Stimulated activated naive CD8-positive, alpha-beta T cell treated with anti-CD3 and anti-CD28 coated beads, Interleukin-15, Interleukin-2, amounts not matched to agents 100 ng/mL and 50 ng/mL, for 24 hours (primary cell): ENCODE measurements around the gene NDUFB7.
A peak's percentile ranks its signal among the peaks of the same experiment; 100 is the strongest.
"Not testable (repeated sequence)": the region's sequence is repeated elsewhere in the genome, so short reads cannot be mapped to it uniquely, and the experiment has no call there.

Source experiments
- H3K27ac Mint-ChIP-seq: one replicate; pipeline ENCODE4 v1.8.0; 2021; ENCODE audit warnings: mild to moderate bottlenecking, mixed read lengths
- H3K27me3 Mint-ChIP-seq: one replicate; pipeline ENCODE4 v1.8.0; 2021; ENCODE audit warnings: mixed read lengths
- H3K36me3 Mint-ChIP-seq: one replicate; pipeline ENCODE4 v1.8.0; 2021; ENCODE audit warnings: low read depth, mixed read lengths
- H3K4me1 Mint-ChIP-seq: one replicate; pipeline ENCODE4 v1.8.0; 2021; ENCODE audit warnings: low read depth, mixed read lengths
- H3K4me3 Mint-ChIP-seq: one replicate; pipeline ENCODE4 v1.8.0; 2021; ENCODE audit warnings: mild to moderate bottlenecking, mixed read lengths
- H3K9me3 Mint-ChIP-seq: one replicate; pipeline ENCODE4 v1.8.0; 2021; ENCODE audit warnings: mixed read lengths

The NDUFB7 gene

DNA sequence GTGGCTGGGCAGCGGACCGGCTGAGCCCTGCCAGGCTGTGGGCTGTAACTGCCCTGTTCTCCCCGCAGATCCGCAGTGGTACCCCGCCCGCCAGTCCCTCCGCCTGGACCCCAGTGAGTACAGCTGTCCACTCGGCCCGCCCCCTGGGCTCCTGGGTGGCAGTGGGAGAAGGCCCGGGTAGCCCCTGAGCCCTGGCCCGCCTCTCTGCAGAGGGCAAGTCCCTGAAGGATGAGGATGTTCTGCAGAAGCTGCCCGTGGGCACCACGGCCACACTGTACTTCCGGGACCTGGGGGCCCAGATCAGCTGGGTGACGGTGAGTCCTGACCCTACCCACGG is 8.3 kb downstream of the NDUFB7 start:
- H3K36me3 Mint-ChIP-seq, result peaks cover 4% of the 10 kb centered on the region
- no peak overlapping the region for H3K27ac Mint-ChIP-seq
- H3K9me3 Mint-ChIP-seq, result no peaks in the 10 kb centered on the region
- H3K27me3 Mint-ChIP-seq, result no peaks in the 10 kb centered on the region
- H3K4me1 Mint-ChIP-seq, result peaks cover 29% of the 10 kb centered on the region
- H3K4me3 Mint-ChIP-seq, result no peak overlapping the region

DNA sequence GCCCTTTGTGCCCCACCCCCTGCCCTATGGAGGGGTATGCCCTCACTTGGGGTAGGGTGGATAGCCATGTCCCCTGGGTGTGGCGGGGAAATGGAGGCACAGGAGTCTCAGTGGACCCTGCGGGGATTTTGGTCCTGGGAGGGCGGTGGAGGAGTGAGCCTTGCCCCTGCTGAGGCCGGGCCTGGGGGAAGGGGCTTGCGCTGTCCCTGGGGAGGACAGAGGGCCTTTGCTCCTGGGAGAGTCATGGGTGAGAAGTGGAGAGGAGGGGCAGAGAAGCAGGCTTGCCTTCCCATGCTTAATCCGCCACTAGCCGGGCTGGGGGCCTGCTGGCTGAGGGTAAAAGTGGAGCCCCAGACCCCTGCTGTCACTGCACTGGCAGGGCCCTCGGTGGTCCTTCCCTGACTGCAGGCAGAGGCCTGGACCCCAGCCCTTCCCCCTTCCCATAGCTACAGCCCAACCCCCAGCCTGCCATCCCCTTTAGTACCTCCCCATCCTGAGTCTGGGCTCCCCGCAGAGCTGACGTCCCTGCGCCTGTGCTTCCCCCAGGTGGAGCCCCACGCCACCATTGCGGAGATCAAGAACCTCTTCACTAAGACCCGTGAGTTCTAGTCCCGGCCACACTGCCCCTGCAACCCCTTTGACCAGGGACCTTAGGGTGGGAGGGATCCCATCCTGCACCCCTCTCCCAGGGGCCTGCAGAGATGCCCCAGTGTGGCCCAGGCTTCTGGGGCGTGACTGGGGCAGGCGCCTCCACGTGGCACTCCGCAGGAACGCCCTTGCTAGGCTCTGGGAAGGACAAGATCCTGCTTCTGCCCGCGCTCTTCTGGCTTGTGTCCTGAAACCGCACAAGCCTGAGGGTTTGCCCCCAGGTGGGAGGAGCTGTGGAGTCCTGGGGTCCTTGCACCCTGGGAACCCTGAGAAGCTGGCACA is 8.9 kb downstream of the NDUFB7 start:
- no peak overlapping the region for H3K4me3 Mint-ChIP-seq
- H3K27ac Mint-ChIP-seq, result no peak overlapping the region
- peaks cover 26% of the 10 kb centered on the region for H3K4me1 Mint-ChIP-seq
- no peaks in the 10 kb centered on the region for H3K27me3 Mint-ChIP-seq
- H3K36me3 Mint-ChIP-seq, result peaks cover 4% of the 10 kb centered on the region
- no peaks in the 10 kb centered on the region for H3K9me3 Mint-ChIP-seq

DNA sequence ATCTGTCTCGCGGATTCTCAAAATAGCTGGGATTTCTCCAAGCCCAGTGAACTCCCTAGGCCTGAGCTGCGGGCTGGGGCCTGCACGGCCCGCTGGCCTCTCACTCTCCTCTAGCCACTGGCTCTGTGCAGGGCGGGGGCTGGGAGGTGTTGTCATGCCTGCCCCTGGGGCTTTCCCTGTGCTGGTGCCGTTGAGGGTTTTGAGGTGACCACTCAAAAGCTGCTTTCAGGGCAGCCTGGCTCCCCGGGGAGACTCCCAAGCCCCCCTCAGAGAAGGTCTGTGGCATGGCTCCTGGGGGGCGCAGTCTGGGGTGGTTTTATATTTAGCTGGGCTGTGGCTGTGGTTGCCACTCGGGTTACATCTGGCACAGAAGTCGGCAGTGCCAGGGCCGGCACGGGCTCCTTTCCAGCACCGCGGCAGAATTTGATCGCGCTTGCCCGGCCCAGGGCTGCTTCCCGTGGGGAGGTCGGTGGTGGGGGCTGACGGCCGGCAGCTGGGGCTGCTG is 10.0 kb downstream of the NDUFB7 start:
- H3K27ac Mint-ChIP-seq, result peak overlapping the region; percentile 67
- no peak overlapping the region for H3K4me3 Mint-ChIP-seq
- peaks cover 4% of the 10 kb centered on the region for H3K36me3 Mint-ChIP-seq
- H3K9me3 Mint-ChIP-seq, result no peaks in the 10 kb centered on the region
- no peaks in the 10 kb centered on the region for H3K27me3 Mint-ChIP-seq
- peaks cover 21% of the 10 kb centered on the region for H3K4me1 Mint-ChIP-seq

DNA sequence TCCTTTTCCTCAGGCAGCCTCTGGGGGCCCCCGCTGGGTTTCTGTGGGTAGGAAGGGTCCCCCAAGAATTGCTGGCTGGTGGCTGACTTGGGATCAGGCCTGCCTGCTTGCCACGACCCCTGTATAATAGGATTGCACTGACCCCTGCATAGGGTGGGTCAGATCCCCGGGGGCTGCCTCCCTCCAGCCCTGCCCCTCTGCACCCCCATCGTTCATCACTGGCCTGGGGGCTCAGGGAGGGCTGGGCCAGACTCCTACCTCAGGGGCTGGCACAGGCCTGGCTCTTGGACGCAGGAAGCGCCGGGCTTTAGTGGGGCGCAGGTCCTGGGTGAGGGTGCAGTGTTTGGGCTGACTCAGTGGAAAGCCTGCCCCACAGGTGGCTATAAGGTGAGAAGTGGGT is 10.6 kb downstream of the NDUFB7 start:
- Mint-ChIP-seq H3K27ac (no peak overlapping the region), H3K36me3 (peaks cover 4% of the 10 kb centered on the region), H3K4me3 (no peak overlapping the region), H3K9me3 (no peaks in the 10 kb centered on the region), H3K27me3 (no peaks in the 10 kb centered on the region), H3K4me1 (peaks cover 27% of the 10 kb centered on the region)

DNA sequence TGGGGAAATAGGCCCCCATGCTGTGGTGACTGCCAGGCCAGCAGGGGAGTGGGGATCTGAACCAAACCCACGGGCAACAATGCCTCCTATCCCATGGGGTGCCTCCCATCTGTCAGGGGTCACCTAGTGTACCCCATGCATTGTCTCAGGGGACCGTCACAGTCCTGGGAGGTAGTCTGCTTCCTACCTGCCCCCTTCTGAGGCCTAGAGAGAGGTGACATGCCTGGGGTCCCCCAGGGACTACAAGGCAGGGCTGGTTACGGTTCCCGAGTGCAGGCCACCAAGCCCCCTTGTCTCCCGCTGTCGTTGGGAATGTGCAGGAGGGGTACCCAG is 11.1 kb downstream of the NDUFB7 start:
- Mint-ChIP-seq H3K36me3 (peaks cover 7% of the 10 kb centered on the region), H3K27ac (no peak overlapping the region), H3K9me3 (no peaks in the 10 kb centered on the region), H3K4me3 (no peak overlapping the region), H3K4me1 (peaks cover 32% of the 10 kb centered on the region), H3K27me3 (no peaks in the 10 kb centered on the region)

DNA sequence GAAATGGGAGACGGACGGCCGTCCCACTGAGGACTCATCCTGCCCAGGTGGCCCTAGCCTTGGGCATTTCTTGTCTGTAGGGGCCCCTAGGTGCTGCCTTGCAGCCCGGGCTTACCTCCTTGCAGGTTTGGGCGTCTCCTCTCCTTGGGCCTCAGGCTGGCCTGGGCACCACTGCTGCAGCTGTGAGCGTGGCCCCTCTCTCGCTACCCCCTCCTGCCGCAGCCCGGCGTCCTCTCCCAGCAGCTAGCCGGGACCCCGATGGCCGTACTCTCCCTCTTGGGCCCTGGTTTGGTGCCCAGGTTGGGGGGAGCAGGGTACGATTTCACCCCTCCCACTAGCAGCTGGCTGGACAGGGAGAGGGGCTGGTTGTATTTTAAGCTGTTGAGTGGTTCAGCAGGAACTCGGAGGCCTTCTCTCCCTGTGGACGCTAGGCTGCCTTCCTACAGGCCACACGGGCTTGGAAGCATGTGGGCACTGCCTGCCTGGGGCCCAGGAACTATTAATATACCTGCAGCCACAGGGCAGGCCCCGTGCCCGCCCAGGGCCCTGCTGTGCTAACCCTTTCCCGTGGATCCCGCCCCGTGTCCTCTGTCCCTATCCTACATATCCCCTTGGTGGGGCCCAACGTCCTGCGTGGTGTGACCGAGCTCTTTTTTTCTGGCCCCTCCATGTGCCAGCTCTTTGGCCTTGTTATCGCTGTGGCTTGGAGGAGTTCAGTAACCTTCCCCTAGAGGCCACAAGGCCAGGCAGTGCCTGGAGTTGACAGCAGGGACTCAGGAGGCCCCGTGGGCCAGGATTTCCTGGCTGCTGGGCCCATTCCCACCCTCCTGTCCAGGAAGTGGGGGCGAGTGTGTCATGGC is 11.7 kb downstream of the NDUFB7 start:
- no peak overlapping the region for H3K27ac Mint-ChIP-seq
- H3K36me3 Mint-ChIP-seq, result peaks cover 9% of the 10 kb centered on the region
- no peak overlapping the region for H3K4me3 Mint-ChIP-seq
- H3K9me3 Mint-ChIP-seq, result no peaks in the 10 kb centered on the region
- H3K27me3 Mint-ChIP-seq, result no peaks in the 10 kb centered on the region
- H3K4me1 Mint-ChIP-seq, result peaks cover 33% of the 10 kb centered on the region

DNA sequence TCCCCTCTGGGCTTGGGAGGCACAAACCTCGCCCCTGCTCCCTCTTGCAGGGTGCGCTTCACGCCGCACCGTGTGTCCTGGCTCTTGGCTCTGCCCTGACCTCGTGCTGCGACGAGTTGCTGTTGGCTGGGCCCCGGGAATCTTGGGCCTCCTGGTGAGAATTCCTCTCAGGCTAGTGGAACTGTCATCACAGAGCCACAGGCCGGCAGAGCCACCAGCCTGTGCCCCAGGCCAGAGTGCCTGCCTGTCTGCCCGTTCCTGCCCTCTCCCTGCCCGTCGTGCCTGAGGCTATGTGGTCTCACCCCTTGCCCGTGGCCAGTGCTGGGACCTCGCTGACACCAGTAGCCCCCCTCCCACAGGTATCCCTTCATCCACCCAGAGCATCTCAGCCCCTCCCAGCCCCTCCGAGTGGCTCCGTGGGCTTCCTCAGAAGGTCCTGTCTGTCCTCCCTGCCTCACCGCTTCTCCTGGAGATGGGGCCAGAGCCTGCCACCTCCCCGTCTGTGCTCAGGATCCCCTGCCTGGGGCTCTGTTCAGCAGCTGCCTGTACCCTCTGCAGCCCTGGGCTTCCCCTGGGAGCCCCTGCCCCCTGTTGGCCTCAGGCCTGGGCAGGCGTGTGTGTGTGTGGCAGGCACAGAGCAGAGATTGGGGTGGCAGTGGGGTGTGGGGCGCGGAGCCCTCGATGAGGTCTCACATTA is 13.3 kb downstream of the NDUFB7 start:
- Mint-ChIP-seq H3K27ac (no peak overlapping the region), H3K27me3 (no peaks in the 10 kb centered on the region), H3K4me3 (no peak overlapping the region), H3K9me3 (no peaks in the 10 kb centered on the region), H3K36me3 (peaks cover 5% of the 10 kb centered on the region), H3K4me1 (peaks cover 35% of the 10 kb centered on the region)

DNA sequence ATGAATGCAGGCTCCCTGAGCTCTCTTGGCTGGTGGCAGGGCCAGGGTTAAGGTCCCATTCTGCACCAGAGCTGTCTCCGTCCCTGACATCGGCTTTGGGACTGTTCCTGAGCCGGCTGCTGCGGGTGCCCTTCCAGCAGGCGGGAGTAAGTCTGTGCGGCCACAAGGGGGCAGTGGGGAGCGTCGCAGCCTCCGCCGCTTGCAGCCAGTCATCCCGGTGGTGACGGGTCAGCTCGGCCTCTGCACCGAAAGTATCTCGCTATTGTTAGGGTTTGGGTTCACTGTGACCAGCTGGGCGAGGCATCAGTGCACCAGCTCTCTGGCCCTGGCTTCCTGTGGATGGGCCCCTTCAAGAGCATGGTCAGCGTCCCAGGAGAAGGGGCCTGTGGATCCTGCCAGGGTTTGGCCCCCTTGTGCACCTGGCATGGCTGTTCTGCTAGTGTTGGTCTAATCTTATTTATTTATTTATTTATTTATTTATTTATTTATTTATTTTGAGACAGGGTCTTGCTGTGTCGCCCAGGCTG is 15.1 kb downstream of the NDUFB7 start:
- H3K27me3 Mint-ChIP-seq, result no peaks in the 10 kb centered on the region
- peaks cover 43% of the 10 kb centered on the region for H3K4me1 Mint-ChIP-seq
- H3K4me3 Mint-ChIP-seq, result no peak overlapping the region
- H3K9me3 Mint-ChIP-seq, result no peaks in the 10 kb centered on the region
- H3K27ac Mint-ChIP-seq, result no peak overlapping the region
- peaks cover 5% of the 10 kb centered on the region for H3K36me3 Mint-ChIP-seq

DNA sequence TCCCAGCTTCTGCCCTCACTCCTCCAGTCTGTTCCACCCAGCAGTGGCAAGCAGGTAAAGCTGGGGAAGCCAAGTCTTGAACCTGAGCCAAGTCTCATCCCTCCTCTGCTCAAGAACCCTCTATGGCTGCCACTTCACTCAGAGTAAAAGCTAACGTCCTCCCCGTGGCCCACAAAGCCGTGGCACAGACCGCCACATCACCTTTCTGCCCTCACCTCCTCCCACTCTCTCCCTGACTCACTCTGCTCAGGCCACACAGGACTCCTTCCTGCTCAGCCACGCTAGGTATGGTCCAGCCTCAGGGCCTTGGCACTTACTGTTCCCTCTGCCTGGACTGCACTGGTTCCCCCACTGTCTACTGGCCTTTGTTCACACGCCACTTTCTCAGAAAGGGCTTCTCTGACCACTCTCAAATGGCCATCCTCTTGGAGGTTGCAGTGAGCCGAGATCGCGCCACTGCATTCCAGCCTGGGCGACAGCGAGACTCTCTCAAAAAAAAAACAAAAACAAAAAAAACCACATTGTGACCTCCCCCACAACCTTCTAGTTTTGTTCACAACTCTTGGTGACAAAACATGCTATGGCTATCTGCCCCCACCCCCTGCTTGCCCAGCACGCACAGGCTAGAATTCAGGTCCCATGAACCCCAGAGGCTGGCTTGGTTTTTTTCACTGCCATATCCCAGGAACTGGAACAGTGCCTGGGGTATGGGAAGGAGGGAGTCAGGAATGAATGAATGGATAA is 15.8 kb downstream of the NDUFB7 start:
- Mint-ChIP-seq H3K27ac (no peak overlapping the region), H3K27me3 (no peaks in the 10 kb centered on the region), H3K9me3 (no peaks in the 10 kb centered on the region), H3K4me1 (peaks cover 46% of the 10 kb centered on the region), H3K36me3 (peaks cover 5% of the 10 kb centered on the region), H3K4me3 (peak overlapping the region; percentile 13)

DNA sequence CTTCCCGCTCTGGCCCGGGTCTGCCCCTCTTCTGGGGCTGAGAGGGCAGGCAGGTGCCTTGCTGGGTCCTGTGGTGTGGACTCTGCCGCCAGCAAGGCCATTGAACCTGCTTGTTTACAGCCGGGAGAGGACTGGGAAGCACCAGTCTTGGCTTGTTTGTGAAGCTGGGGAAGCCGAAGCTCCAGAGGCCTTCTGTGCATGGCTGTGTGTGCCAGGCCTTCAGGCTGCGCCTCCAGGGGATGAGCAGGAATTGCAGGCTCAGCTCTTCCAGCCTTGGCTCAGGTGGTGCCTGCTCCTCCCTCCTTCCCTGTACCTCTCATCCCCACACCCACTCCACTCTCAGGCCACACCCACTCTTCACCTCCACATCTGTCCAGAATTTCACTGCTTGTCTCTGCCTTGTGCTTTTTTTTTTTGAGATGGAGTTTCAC is 17.5 kb downstream of the NDUFB7 start:
- H3K4me3 Mint-ChIP-seq, result no peak overlapping the region

DNA sequence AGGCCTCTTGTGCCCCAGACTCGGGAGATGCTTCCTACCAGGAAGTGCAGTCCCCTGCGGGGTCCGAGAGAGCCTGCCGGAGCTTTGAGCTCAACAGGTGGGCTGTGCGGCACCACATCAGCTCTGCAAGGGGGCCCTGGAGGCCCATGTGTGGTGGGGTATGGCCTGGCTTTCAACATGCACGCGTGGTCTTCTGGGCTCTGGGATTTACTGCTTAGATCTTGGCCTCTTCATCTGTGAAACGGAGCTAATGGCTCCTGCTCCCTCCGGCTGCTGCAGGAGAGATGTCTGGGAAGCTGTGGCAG is 18.0 kb downstream of the NDUFB7 start:
- Mint-ChIP-seq H3K27me3 (no peaks in the 10 kb centered on the region), H3K27ac (no peak overlapping the region), H3K4me1 (peaks cover 54% of the 10 kb centered on the region), H3K9me3 (no peaks in the 10 kb centered on the region), H3K4me3 (no peak overlapping the region), H3K36me3 (peaks cover 9% of the 10 kb centered on the region)

More for the DNA sequence above, 17.5 kb downstream of the NDUFB7 start:
- no peaks in the 10 kb centered on the region for H3K27me3 Mint-ChIP-seq
- H3K9me3 Mint-ChIP-seq, result no peaks in the 10 kb centered on the region
- H3K36me3 Mint-ChIP-seq, result peaks cover 9% of the 10 kb centered on the region
- peaks cover 54% of the 10 kb centered on the region for H3K4me1 Mint-ChIP-seq
- H3K27ac Mint-ChIP-seq, result peak overlapping the region; percentile 40

DNA sequence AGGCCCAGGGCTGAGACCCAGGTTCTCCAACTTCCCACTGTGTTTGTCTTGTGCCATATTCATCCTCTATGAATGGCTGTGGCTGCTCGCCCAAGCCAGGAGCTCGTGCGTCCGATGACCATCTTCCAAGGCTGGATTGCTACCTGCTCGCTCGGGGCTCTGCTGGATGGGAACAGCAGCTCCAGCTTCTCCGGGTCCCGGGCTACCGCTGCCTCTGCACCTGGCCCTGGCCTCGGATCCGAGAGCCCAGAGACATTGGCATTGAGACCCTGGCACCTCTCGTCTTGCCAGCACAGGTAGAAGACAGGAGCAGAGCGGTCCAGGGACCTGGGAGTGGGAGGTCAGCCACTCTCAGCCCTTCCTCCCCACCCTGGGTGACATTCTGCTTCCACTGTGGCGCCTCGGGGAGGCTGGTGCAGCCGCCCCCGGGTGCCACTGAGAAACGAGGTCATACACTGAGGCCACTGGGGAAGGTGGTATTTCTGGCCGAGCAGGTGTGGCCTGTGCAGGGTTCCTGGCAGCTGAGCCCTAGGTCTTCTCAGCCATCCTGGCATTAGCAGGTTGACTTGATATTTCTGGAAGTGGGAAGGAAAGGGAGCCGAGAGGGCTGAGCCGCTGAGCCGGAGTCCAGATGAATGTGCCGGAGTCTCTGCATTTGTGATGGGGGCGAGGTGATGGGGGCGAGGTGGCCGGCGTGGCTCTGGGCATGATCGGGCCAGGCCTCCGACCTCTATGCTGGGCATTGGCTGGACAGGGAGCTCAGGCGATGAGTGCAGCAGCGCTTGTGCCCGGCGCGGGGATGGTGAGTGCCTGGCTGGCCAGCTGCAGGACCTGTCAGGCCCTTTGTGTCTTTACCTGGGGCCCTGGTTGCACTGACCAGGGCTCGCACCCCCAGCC is 18.6 kb downstream of the NDUFB7 start:
- Mint-ChIP-seq H3K9me3 (no peaks in the 10 kb centered on the region), H3K4me3 (no peak overlapping the region), H3K27ac (no peak overlapping the region), H3K4me1 (peaks cover 54% of the 10 kb centered on the region), H3K27me3 (no peaks in the 10 kb centered on the region), H3K36me3 (peaks cover 9% of the 10 kb centered on the region)

DNA sequence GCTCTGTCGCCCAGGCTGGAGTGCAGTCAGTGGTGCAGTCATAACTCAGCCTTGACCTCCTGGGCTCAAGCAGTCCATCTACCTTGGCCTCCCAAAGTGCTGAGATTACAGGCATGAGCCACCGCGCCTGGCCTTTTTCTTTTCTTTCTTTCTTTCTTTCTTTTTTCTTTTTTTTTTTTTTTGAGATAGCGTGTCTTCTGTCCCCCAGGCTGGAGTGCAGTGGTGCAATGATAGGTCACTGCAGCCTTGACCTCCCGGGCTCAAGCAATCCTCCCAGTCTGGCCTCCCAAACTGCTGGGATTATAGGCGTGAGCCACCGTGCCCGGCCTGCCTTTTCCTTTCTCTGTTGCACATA is 19.9 kb downstream of the NDUFB7 start:
- H3K4me3 Mint-ChIP-seq, H3K27me3 Mint-ChIP-seq, H3K36me3 Mint-ChIP-seq, H3K9me3 Mint-ChIP-seq, H3K27ac Mint-ChIP-seq: not testable (repeated sequence)
- peaks cover 54% of the 10 kb centered on the region for H3K4me1 Mint-ChIP-seq
